GM12878 (cell line): ENCODE measurements around the gene USB1. TPM values are rescaled to one million over a fixed set of nuclear protein-coding genes. Genes with fewer than 3 reads are reported as not detected.

ENCODE experiments used
- ATAC-seq: fragments of 200-7000 bp; cut with Tn5 transposase; 3 replicates; pipeline ENCODE4 v1.9.1; 2020; ENCODE audit warnings: mild to moderate bottlenecking, moderate library complexity
- BruUV-seq: library from RNA; stranded (reverse); fragments of 400-500 nt; replicated peaks from 2 replicates; lab custom pipeline; 2021; lab: Mats Ljungman, UMichigan
- CTCF ChIA-PET: fragments of 300-600 bp; sonication (Branson Sonifier 250); formaldehyde crosslinking; extraction: SDS; loops from one replicate; lab custom pipeline; 2021; ENCODE audit warnings: inconsistent platforms; lab: Yijun Ruan, JAX
- POLR2A ChIA-PET: fragments of 350-600 bp; formaldehyde crosslinking; extraction: SDS; loops from one replicate; lab custom pipeline; 2021; ENCODE audit warnings: inconsistent platforms; lab: Charles Lee
- RAD21 ChIA-PET: fragments of 300-600 bp; sonication (Branson Sonifier 250); formaldehyde crosslinking; loops from one replicate; lab custom pipeline; 2023; ENCODE audit warnings: antibody characterized with exemption; ENCODE audit not compliant: unreplicated experiment; lab: Charles Lee
- SMC1A ChIA-PET: fragments of 300-600 bp; sonication (Branson Sonifier 250); formaldehyde crosslinking; loops from one replicate; lab custom pipeline; 2023; ENCODE audit not compliant: unreplicated experiment, uncharacterized antibody; lab: Charles Lee
- DNase-seq: peaks from one replicate; pipeline ENCODE4 v3.0.0-alpha.2; 2011; ENCODE audit warnings: low read depth, low spot score
- FAIRE-seq: peaks from 3 replicates; lab custom pipeline; 2011; peaks lifted over from hg19 to GRCh38; lab: Jason Lieb, UNC
- H2AFZ ChIP-seq: 2 replicates; pipeline ENCODE4 v1.6.0; 2011; ENCODE audit warnings: low read depth, low read length, control low read depth; ENCODE audit not compliant: control insufficient read depth
- H3K27ac ChIP-seq: 2 replicates; pipeline ENCODE4 v1.5.1; 2011; ENCODE audit warnings: control low read depth; ENCODE audit not compliant: control insufficient read depth, insufficient read depth
- H3K27me3 ChIP-seq, 2 experiments: replicated peaks in 1 of 2; 2 replicates each; pipeline versions ENCODE4 v1.6.0 to v1.6.1; 2011; ENCODE audit warnings: low read length in 1 of 2; ENCODE audit not compliant: control insufficient read depth in 2 of 2, insufficient read depth in 2 of 2
- H3K36me3 ChIP-seq, 2 experiments: 2 replicates each; pipeline ENCODE4 v1.5.1; 2011; ENCODE audit warnings: low read length in 1 of 2; ENCODE audit not compliant: control insufficient read depth in 2 of 2, insufficient read depth in 2 of 2
- H3K4me1 ChIP-seq: 2 replicates; pipeline ENCODE4 v1.6.1; 2011; ENCODE audit warnings: mild to moderate bottlenecking, low read length, moderate library complexity, mixed read lengths; ENCODE audit not compliant: control insufficient read depth, insufficient read depth
- H3K4me2 ChIP-seq: 2 replicates; pipeline ENCODE4 v1.6.0; 2011; ENCODE audit warnings: control low read depth; ENCODE audit not compliant: control insufficient read depth, insufficient read depth
- H3K4me3 ChIP-seq: fragments of 200-600 bp; sonication (generic); 2 replicates; pipeline ENCODE4 v1.5.1; 2016
- H3K79me2 ChIP-seq: 2 replicates; pipeline ENCODE4 v1.6.0; 2011; ENCODE audit warnings: low read length; ENCODE audit not compliant: control insufficient read depth, insufficient read depth
- H3K9ac ChIP-seq: 2 replicates; pipeline ENCODE4 v1.8.0; 2011; ENCODE audit warnings: low read length, control low read depth, mixed read lengths; ENCODE audit not compliant: control insufficient read depth, insufficient read depth
- H3K9me3 ChIP-seq: replicated peaks from 3 replicates; pipeline ENCODE4 v1.5.1; 2011; ENCODE audit warnings: mild to moderate bottlenecking, low read length; ENCODE audit not compliant: control insufficient read depth, insufficient read depth
- H4K20me1 ChIP-seq: 2 replicates; pipeline ENCODE4 v1.6.0; 2011; ENCODE audit not compliant: control insufficient read depth, insufficient read depth
- ASH2L ChIP-seq: fragments of 300-600, 200-600 bp; sonication (generic); IDR thresholded peaks from 2 replicates; pipeline ENCODE4 v1.6.1; 2017; ENCODE audit warnings: low read depth, mild to moderate bottlenecking, borderline replicate concordance
- ATF2 ChIP-seq: IDR thresholded peaks from 2 replicates; pipeline ENCODE4 v1.6.1; 2012; ENCODE audit warnings: low read length, inconsistent platforms
- CUX1 ChIP-seq: IDR thresholded peaks from 2 replicates; pipeline ENCODE4 v1.6.1; 2012; ENCODE audit warnings: improper control_type of control experiment, low read depth, low read length; ENCODE audit not compliant: insufficient replicate concordance
- REST ChIP-seq: IDR thresholded peaks from 2 replicates; pipeline ENCODE4 v1.6.1; 2012; ENCODE audit warnings: mild to moderate bottlenecking, low read depth, low read length
- SUPT20H ChIP-seq: IDR thresholded peaks from 2 replicates; pipeline ENCODE4 v1.6.1; 2011; ENCODE audit warnings: low read depth, mild to moderate bottlenecking, low read length, moderate library complexity, borderline replicate concordance; ENCODE audit not compliant: control insufficient read depth
- ZNF24 ChIP-seq: fragments of 450-650 bp; IDR thresholded peaks from 2 replicates; pipeline ENCODE4 v1.6.1; 2017; ENCODE audit warnings: antibody characterized with exemption, mild to moderate bottlenecking
- WGBS: methylation state at CpG from one replicate; pipeline ENCODE4 v1.1.6; 2016; ENCODE audit warnings: low lambda C conversion rate; ENCODE audit not compliant: insufficient replicate concordance, insufficient coverage; ENCODE audit errors: missing lambda C conversion rate; 5-methylcytosine and 5-hydroxymethylcytosine counted together
- in situ Hi-C: fragments of 300-500 bp; cut with MboI; formaldehyde crosslinking; loops from 9 replicates; pipeline ENCODE4 v1.14.3; 2018; ENCODE audit warnings: mixed read lengths
- intact Hi-C: fragments of 100-400 bp; cut with micrococcal nuclease; formaldehyde crosslinking; loops from one replicate; pipeline ENCODE4 v1.14.2; 2022; ENCODE audit not compliant: unreplicated experiment
- polyA plus RNA-seq, 11 experiments: library from polyadenylated mRNA; depleted of rRNA in 4 of 11; unstranded in 6 of 11; stranded (reverse) in 5 of 11; fragments of >200 nt; fragmentation: Nextera tagmentation in 4 of 11; fragmentation: Illumina TruSeq in 1 of 11; extraction: Ambion mirVana in 4 of 11; extraction: Trizol in 1 of 11; gene quantifications; 1 replicate in 1 of 11; 2 replicates in 10 of 11; pipeline versions ENCODE4 v1.2.1 to v1.2.3, GENCODE V29; 2011 to 2016; ENCODE audit warnings: inconsistent platforms in 2 of 11, missing spikeins in 2 of 11, low read depth in 1 of 11
- total RNA-seq, 4 experiments: library from RNA; depleted of rRNA in 3 of 4; stranded (reverse); fragments of >200 nt in 3 of 4; fragmentation: Illumina TruSeq in 1 of 4; extraction: Trizol in 1 of 4; gene quantifications; 2 replicates each; pipeline versions ENCODE4 v1.2.1 to v1.2.3, GENCODE V29; 2013 to 2021

The USB1 gene
- total and polyA plus RNA-seq, 10 of the 15 experiments (the other 5 are each of a cell fraction or from before 2014, with no cell fraction given), result 7.9 to 72.2 (median 41.6) TPM

GRCh38 chr16:58057121-58057520 lies 55.9 kb downstream of the USB1 start:
- CTCF ChIA-PET, result interaction anchor here (1.8 to 2.0 kb wide), 2 partner anchors 40 to 65 kb away, joined by 3 to 5 read pairs; no protein-coding TSS in a partner anchor
- DNase-seq (no peak), FAIRE-seq (no peak), ATAC-seq (no peak)
- Histone ChIP-seq H3K4me3 (no peak overlapping the region), H3K9me3 (no peaks in the 10 kb centered on the region), H3K79me2 (no peaks in the 10 kb centered on the region), H3K27ac (no peak overlapping the region), H2AFZ (no peak overlapping the region), H3K4me1 (no peaks in the 10 kb centered on the region), H3K4me2 (no peak overlapping the region), H3K36me3 (no peaks in the 10 kb centered on the region), H4K20me1 (no peaks in the 10 kb centered on the region), H3K9ac (no peak overlapping the region), H3K27me3 (peaks cover 0 to 2% of the 10 kb centered on the region in 2 experiments; a peak in 1 of 4 replicates)
- TF ChIP-seq ASH2L, result no peak
- no peak for TF ChIP-seq ZNF24
- no peak for TF ChIP-seq CUX1
- no peak for TF ChIP-seq REST
- no peak for TF ChIP-seq SUPT20H
- no peak for TF ChIP-seq ATF2
- no TSS peak for BruUV-seq
- SMC1A ChIA-PET, result no interaction called here
- WGBS, result 43% methylated on average over 5 of the region's 5 CpGs
- intact Hi-C loops (no loop called here), in situ Hi-C loops (no loop called here)
- POLR2A ChIA-PET, result no interaction called here
- RAD21 ChIA-PET, result no interaction called here
